KBM-7 (cell line): ENCODE data around the gene ASPRV1.

ENCODE experiments used
- DNase-seq: peaks from one replicate; pipeline ENCODE4 v3.0.0-alpha.2; 2015
- in situ Hi-C: fragments of 300-500 bp; cut with MboI; formaldehyde crosslinking; loops from 2 replicates; pipeline ENCODE4 v1.14.3; 2020; ENCODE audit warnings: low sequenced_read_pairs, low pct_unique_long_range_greater_than_20kb, mixed read lengths

Gene ASPRV1

DNA sequence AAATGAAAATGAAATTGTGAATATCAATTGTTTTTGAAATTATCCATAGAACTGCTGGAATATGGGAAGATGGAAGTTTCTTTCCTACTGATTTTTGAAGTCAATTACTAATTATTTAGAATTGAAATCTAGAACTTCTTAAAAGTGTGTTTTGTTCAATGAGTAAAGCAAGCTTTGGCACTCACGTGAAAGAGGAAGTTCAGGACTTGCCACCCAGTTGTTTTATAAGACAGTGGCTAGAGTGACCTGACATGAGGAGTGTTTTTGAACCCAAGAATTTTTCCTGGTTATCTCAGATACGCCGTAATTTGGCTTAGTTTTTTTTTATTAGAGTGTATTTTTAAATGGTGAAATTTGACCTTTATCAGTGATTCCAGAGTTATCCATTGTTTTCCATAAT lies 43.0 kb downstream of the ASPRV1 start:
- DNase-seq: peak; percentile 52
- in situ Hi-C loops: loop anchor here (25.0 kb wide), 1 partner anchor 244 kb away; no protein-coding TSS in a partner anchor

DNA sequence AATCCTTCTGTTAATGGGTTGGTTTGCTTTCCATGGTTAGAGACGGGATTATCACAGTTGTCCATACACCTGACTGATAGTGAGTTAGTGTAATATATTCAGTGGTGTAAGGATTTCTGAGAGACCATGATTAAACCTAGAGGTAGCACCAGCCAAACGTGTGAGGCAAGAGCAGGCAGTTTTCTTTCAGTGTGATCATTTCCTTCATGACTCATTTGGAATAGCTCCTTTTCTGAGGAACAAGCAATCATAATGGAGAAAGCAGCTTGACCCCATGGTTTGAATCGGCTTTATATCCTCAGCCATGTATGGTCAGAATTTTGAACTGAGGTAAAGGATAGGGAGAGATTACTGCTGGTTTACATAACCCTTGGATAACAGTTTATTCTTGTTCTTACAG lies 43.6 kb downstream of the ASPRV1 start:
- in situ Hi-C loops: loop anchor here (25.0 kb wide), 1 partner anchor 244 kb away; no protein-coding TSS in a partner anchor
- DNase-seq: peak; percentile 28

DNA sequence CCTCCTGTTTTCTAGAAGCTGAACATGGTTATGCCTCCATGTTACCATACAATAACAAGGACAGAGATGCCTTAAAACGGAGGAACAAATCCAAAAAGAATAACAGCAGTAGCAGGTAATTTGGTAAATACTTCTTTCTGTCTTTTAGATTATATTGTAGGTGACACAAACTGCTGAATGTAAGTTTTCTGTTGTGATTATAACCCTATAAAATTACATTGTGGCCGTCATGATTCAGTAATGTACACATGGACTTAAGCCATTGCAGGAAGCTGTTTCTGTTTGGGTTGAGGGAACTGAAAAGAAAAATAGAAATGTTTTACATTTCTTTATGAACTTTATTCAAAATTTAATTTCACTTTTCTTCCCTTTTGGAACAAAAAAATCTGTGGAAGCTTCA lies 45.3 kb downstream of the ASPRV1 start:
- DNase-seq: peak; percentile 25
- in situ Hi-C loops: loop anchor here (25.0 kb wide), 1 partner anchor 246 kb away; no protein-coding TSS in a partner anchor

GRCh38 chr2:69914950-69915945 lies 46.2 kb downstream of the ASPRV1 start, which contains the start of gene MXD1:
Gene MXD1 (plus strand): TSS chr2:69915109. CDS start chr2:69915331, 222 bp downstream.
- in situ Hi-C loops: loop anchor here (25.0 kb wide), 1 partner anchor 247 kb away; no protein-coding TSS in a partner anchor
- peak; percentile 27 for DNase-seq

- peak; percentile 100 for DNase-seq
- in situ Hi-C loops: loop anchor here (25.0 kb wide), 1 partner anchor 248 kb away; no protein-coding TSS in a partner anchor
Measured at GRCh38 chr2:69914164-69914949, 47.1 kb downstream of the ASPRV1 start.

- DNase-seq: peak; percentile 49
- in situ Hi-C loops: loop anchor here (25.0 kb wide), 1 partner anchor 250 kb away; no protein-coding TSS in a partner anchor
Measured at GRCh38 chr2:69911985-69912563, 49.4 kb downstream of the ASPRV1 start.
